Heart left ventricle (tissue), 16 donors: ENCODE measurements around the gene CNPY1. TPM values are rescaled to one million over a fixed set of nuclear protein-coding genes. Genes with fewer than 3 reads are reported as not detected.

Experiments
- ATAC-seq, 4 donors: fragments of 200-7000 bp; cut with Tn5 transposase; one replicate each; pipeline ENCODE4 v1.9.1; 2020 to 2022; ENCODE audit warnings: moderate library complexity in 4 of 4, mild to moderate bottlenecking in 3 of 4, moderate number of reproducible peaks in 1 of 4
- DNase-seq, 5 donors: peaks; one replicate each; pipeline ENCODE4 v3.0.0-alpha.2; 2020
- H3K27ac ChIP-seq, 12 donors: fragments of 200-600 bp; sonication (generic) in 4 of 12; one replicate each; pipeline versions ENCODE4 v1.5.0 to v1.8.0; 2016 to 2022; ENCODE audit warnings: mild to moderate bottlenecking in 2 of 12
- H3K27me3 ChIP-seq, 9 donors: fragments of 200-600 bp; sonication (generic) in 2 of 9; one replicate each; pipeline versions ENCODE4 v1.5.1 to v1.8.0; 2016 to 2022; ENCODE audit warnings: mild to moderate bottlenecking in 3 of 9
- H3K36me3 ChIP-seq, 9 donors: fragments of 200-600 bp; sonication (generic) in 2 of 9; one replicate each; pipeline versions ENCODE4 v1.5.0 to v1.8.0; 2018 to 2022; ENCODE audit warnings: mild to moderate bottlenecking in 2 of 9
- H3K4me1 ChIP-seq, 12 donors: fragments of 200-600 bp; sonication (generic) in 4 of 12; one replicate each; pipeline versions ENCODE4 v1.5.0 to v1.8.0; 2016 to 2022; ENCODE audit warnings: mild to moderate bottlenecking in 3 of 12
- H3K4me3 ChIP-seq, 12 donors: fragments of 200-600 bp; sonication (generic) in 4 of 12; one replicate each; pipeline versions ENCODE4 v1.5.0 to v1.8.0; 2017 to 2022; ENCODE audit warnings: mild to moderate bottlenecking in 9 of 12, moderate library complexity in 4 of 12
- H3K9me3 ChIP-seq, 12 donors: fragments of 200-600 bp; sonication (generic) in 4 of 12; one replicate each; pipeline versions ENCODE4 v1.5.0 to v1.8.0; 2016 to 2022; ENCODE audit warnings: mild to moderate bottlenecking in 1 of 12
- CTCF ChIP-seq, 12 donors: fragments of 200-600 bp; sonication (generic) in 4 of 12; IDR thresholded peaks; one replicate each; pipeline versions ENCODE4 v1.5.0 to v1.8.0; 2018 to 2022; ENCODE audit warnings: antibody characterized with exemption in 12 of 12, mild to moderate bottlenecking in 5 of 12
- POLR2A ChIP-seq, 2 donors: fragments of 450-650 bp; IDR thresholded peaks; one replicate each; pipeline ENCODE4 v1.6.1; 2017; ENCODE audit warnings: antibody characterized with exemption in 2 of 2, mild to moderate bottlenecking in 2 of 2, moderate library complexity in 2 of 2
- WGBS, 4 donors: extraction: QIAGEN DNeasy Blood & Tissue Kit in 2 of 4; methylation state at CpG; one replicate each; pipeline versions ENCODE4 v1.1.5 to v1.1.7; 2013 to 2018; 5-methylcytosine and 5-hydroxymethylcytosine counted together
- intact Hi-C, 10 donors: fragments of 100-400 bp; cut with DNase I; formaldehyde crosslinking; loops; one replicate each; pipeline versions ENCODE4 v1.11.1 to v1.14.2; 2022
- polyA plus RNA-seq, 2 donors: library from polyadenylated mRNA; stranded (reverse); fragments of 200-250 nt; gene quantifications; one replicate each; pipeline ENCODE4 v1.2.3, GENCODE V29; 2013
- total RNA-seq, 9 donors: library from RNA; depleted of rRNA in 2 of 9; stranded (reverse); fragments of >200 nt in 2 of 9; fragmentation: NEBNext Ultra II Directional in 3 of 9; extraction: Animal tissue kit (Norgen Biotek cat#: 25700) in 3 of 9; gene quantifications; one replicate each; pipeline versions ENCODE4 v1.1.0 to v1.2.4, GENCODE V29; 2016 to 2023
- donor health status: ischemic (EF 13 %, LVEDD 7.1; RV severe dilation, severe dysfunction).
- donor health status: healthy with polysubstance abuse.
- donor health status: DM: no; HTN: yes; CAD: no.
- donor health status: DM: no; HTN: no; CAD: no.
- donor health status: ischemic (EF 25% LVEDD 6.9; RV normal size, moderate dysfunction).
- donor health status: ischemic (EF 25% LVEDD 5.7; RV mildly dilated, moderate dysfunction).
- donor health status: healthy.
- donor health status: DM: yes; HTN: yes; CAD: no.
- donor health status: ischemic (EF 35%, LVEDD 5.7; RV mildly dilated, moderate dysfunction).
- donor health status: nonischemic (EF 11% LVEDD 7.7; RV severe dilation, severe dysfunction).
- donor health status: DM: yes; HTN: yes; CAD: no.
- donor health status: PGD.
- donor health status: ischemic (EF 29% LVEDD 5.4; RV normal size, mild dysfunction).
- donor health status: nonischemic (EF 23%, LVEDD 6.1; RV moderate dilation, normal function).

CNPY1 gene
- total and polyA plus RNA-seq, 11 donors: not detected

DNA sequence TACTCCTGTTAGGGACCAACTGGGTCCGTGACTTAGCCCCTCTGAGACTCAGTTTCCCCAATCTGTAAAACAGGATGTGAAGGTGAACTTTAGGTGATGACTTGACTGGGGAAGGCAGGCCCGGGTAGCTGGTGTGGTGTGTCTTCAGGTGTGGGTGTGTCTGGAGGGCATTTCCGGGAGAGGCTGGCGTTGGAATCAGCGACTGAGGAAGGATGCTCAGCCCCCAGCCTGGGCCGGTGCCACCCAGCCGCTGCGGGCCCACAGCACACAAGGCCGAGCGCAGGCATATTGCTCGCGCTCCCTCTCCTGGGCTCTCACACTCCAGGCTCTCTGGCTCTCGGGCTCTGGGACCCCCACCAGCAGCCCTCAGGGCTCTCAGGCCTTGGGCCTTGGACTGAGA lies 31.7 kb upstream of the CNPY1 start:
- peaks cover 0 to 9% (median 0%) of the 10 kb centered on the region in 9 donors for H3K27me3 ChIP-seq
- WGBS, 4 donors: 89 to 91% (median 90%) methylated on average over 4 to 13 of the region's 13 CpGs
- ATAC-seq: no peak

DNA sequence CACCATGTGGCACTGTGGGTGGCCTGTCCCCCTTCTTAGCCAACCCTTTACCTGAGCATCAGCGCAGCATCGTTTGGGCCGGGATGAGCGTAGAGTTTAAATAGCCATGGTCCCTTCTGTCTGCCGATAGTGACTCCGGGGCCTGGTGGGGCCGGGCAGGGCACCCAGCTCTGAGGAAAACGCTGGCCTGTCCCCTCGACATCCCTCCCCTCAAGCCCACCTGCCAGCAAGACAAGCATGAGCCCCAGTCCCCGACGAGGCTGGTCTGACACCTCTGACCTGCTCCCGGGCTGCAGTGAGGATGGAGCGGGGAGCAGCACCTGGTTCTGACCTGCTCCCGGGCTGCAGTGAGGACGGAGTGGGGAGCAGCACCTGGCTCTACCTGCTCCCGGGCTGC lies 31.1 kb upstream of the CNPY1 start:
- Histone ChIP-seq H3K4me1 (no peaks in the 10 kb centered on the region), H3K27me3 (peaks cover 0 to 9% (median 0%) of the 10 kb centered on the region in 9 donors), H3K9me3 (no peaks in the 10 kb centered on the region), H3K36me3 (no peaks in the 10 kb centered on the region), H3K27ac (no peak overlapping the region), H3K4me3 (no peak overlapping the region)
- TF ChIP-seq CTCF (IDR thresholded peaks at IDR 0.05): no peak
- no peak for TF ChIP-seq POLR2A (IDR thresholded peaks at IDR 0.05)
- DNase-seq (peak in 1 of 5 donors; percentile 42), ATAC-seq (no peak)
- WGBS, 4 donors: 82 to 93% (median 84%) methylated on average over 15 to 16 of the region's 16 CpGs
- intact Hi-C loops: no loop called here

More for the DNA sequence above, 31.7 kb upstream of the CNPY1 start:
- no peak overlapping the region for H3K27ac ChIP-seq
- no peak for DNase-seq
- no peaks in the 10 kb centered on the region for H3K9me3 ChIP-seq
- H3K4me3 ChIP-seq: no peak overlapping the region
- H3K36me3 ChIP-seq: no peaks in the 10 kb centered on the region
- no peaks in the 10 kb centered on the region for H3K4me1 ChIP-seq
- intact Hi-C loops: no loop called here
- TF ChIP-seq POLR2A (IDR thresholded peaks at IDR 0.05) (no peak), CTCF (IDR thresholded peaks at IDR 0.05) (no peak)

DNA sequence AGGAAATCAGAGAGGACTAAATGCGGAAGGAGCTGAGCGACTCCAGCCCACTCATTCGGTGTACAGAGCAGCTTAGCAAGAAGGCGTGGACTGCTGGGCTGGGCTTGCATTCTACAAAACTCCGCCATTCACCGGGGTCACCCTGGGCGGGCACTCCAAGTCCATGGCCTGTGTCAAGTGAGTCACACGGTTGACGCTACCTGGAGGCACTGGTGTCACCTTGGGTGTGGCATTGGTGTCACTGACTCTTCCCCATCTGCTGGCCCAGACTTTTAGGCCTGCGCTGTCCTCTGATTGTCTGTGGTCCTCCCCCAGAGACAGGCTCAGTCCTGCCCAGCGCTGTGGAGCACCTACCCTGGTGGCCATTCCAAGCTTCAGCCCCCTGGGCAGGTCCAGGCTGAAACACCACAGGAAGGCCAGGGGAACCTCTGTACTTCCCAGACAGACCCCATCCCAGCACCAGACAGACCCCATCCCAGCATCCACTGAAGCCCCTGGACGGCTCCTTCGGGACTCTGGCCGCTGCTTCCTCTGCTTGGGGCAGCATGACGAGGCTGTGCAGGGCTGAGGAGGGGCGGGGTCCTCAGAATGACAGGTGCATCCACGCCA lies 30.6 kb upstream of the CNPY1 start:
- H3K4me1 ChIP-seq: no peaks in the 10 kb centered on the region
- WGBS, 4 donors: 81 to 89% (median 84%) methylated on average over 9 to 17 of the region's 17 CpGs
- H3K4me3 ChIP-seq: no peak overlapping the region
- H3K27ac ChIP-seq: no peak overlapping the region
- intact Hi-C loops: no loop called here
- ATAC-seq (no peak), DNase-seq (peak in 1 of 5 donors; percentile 37)
- TF ChIP-seq POLR2A (IDR thresholded peaks at IDR 0.05) (no peak), CTCF (IDR thresholded peaks at IDR 0.05) (no peak)
- H3K36me3 ChIP-seq: no peaks in the 10 kb centered on the region
- H3K9me3 ChIP-seq: no peaks in the 10 kb centered on the region
- peaks cover 0 to 9% (median 0%) of the 10 kb centered on the region in 9 donors for H3K27me3 ChIP-seq

- Histone ChIP-seq H3K4me3 (no peak overlapping the region), H3K27ac (no peak overlapping the region), H3K36me3 (no peaks in the 10 kb centered on the region), H3K9me3 (no peaks in the 10 kb centered on the region), H3K4me1 (no peaks in the 10 kb centered on the region), H3K27me3 (peaks cover 0 to 11% (median 0%) of the 10 kb centered on the region in 9 donors)
- ATAC-seq (no peak), DNase-seq (peak in 1 of 5 donors; percentile 23)
- TF ChIP-seq CTCF (IDR thresholded peaks at IDR 0.05): no peak
- no peak for TF ChIP-seq POLR2A (IDR thresholded peaks at IDR 0.05)
- intact Hi-C loops: no loop called here
- WGBS, 4 donors: 77 to 89% (median 81%) methylated on average over 20 of the region's 20 CpGs
Measured at GRCh38 chr7:155576416-155576815, 30.1 kb upstream of the CNPY1 start.
